Liver (tissue), 3 donors: ENCODE measurements around the gene ADAT2.

Experiments used
- EGR1 ChIP-seq, 2 donors: IDR thresholded peaks; 2 replicates each; pipeline ENCODE4 v1.6.1; 2016 to 2018; ENCODE audit warnings: antibody characterized with exemption in 2 of 2, low read depth in 2 of 2
- GABPA ChIP-seq, 2 donors: IDR thresholded peaks in 1 of 2; conservative IDR thresholded peaks in 1 of 2; 2 replicates each; pipeline ENCODE4 v1.6.1; 2016; ENCODE audit warnings: antibody characterized with exemption in 2 of 2, mild to moderate bottlenecking in 1 of 2, moderate library complexity in 1 of 2
- JUND ChIP-seq, 2 donors: IDR thresholded peaks; 2 replicates each; pipeline ENCODE4 v1.6.1; 2016; ENCODE audit warnings: antibody characterized with exemption in 2 of 2
- TAF1 ChIP-seq: conservative IDR thresholded peaks from 2 replicates; pipeline ENCODE4 v1.6.1; 2016; ENCODE audit warnings: antibody characterized with exemption, mild to moderate bottlenecking
- TF ChIP-seq, protein P1 (sequence below): fragments of 150-350 bp; IDR thresholded peaks from 2 replicates; pipeline ENCODE4 v1.5.1; 2017; ENCODE audit warnings: improper control_type of control experiment, low read depth, low read length; ENCODE audit not compliant: missing input control
- TF ChIP-seq, protein P2 (sequence below): IDR thresholded peaks from 2 replicates; pipeline ENCODE4 v1.6.1; 2016; ENCODE audit warnings: antibody characterized with exemption
- TF ChIP-seq, protein P3 (sequence below): IDR thresholded peaks from 2 replicates; pipeline ENCODE4 v1.6.1; 2016; ENCODE audit warnings: antibody characterized with exemption, mild to moderate bottlenecking
- donor health status: healthy.
- donor health status: healthy.

DNA sequence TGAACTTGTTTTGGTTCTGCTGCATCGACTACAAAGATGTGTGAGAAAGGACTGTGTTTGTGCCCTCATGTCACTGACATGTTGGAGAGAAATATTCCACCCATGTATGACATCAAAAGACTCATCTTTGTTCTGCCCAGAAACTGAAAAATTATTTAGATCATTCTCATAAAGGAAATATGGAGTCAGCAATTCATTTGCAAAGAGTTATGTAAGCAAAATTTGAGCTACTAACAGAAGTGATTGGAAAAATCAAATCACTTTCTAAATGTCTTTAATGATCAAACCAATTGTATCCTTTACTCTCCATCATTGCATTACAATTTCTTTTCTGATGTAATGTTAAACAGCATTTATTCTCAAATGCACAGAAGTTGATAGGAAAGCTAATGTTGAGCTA is 19.3 kb downstream of the ADAT2 start:
- TF ChIP-seq, protein P1, sequence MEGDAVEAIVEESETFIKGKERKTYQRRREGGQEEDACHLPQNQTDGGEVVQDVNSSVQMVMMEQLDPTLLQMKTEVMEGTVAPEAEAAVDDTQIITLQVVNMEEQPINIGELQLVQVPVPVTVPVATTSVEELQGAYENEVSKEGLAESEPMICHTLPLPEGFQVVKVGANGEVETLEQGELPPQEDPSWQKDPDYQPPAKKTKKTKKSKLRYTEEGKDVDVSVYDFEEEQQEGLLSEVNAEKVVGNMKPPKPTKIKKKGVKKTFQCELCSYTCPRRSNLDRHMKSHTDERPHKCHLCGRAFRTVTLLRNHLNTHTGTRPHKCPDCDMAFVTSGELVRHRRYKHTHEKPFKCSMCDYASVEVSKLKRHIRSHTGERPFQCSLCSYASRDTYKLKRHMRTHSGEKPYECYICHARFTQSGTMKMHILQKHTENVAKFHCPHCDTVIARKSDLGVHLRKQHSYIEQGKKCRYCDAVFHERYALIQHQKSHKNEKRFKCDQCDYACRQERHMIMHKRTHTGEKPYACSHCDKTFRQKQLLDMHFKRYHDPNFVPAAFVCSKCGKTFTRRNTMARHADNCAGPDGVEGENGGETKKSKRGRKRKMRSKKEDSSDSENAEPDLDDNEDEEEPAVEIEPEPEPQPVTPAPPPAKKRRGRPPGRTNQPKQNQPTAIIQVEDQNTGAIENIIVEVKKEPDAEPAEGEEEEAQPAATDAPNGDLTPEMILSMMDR = no peak
- TF ChIP-seq, protein P2, sequence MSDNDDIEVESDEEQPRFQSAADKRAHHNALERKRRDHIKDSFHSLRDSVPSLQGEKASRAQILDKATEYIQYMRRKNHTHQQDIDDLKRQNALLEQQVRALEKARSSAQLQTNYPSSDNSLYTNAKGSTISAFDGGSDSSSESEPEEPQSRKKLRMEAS = no peak
- TF ChIP-seq JUND (IDR thresholded peaks at IDR 0.05) = no peak
- no peak for TF ChIP-seq EGR1 (IDR thresholded peaks at IDR 0.05; ENCODE audit: low read depth in 2 of 2)
- TF ChIP-seq GABPA (IDR thresholded peaks at IDR 0.05 in 1 of 2, conservative IDR thresholded peaks at IDR 0.05 in 1 of 2) = no peak
- TF ChIP-seq TAF1 = no peak
- TF ChIP-seq, protein P3, sequence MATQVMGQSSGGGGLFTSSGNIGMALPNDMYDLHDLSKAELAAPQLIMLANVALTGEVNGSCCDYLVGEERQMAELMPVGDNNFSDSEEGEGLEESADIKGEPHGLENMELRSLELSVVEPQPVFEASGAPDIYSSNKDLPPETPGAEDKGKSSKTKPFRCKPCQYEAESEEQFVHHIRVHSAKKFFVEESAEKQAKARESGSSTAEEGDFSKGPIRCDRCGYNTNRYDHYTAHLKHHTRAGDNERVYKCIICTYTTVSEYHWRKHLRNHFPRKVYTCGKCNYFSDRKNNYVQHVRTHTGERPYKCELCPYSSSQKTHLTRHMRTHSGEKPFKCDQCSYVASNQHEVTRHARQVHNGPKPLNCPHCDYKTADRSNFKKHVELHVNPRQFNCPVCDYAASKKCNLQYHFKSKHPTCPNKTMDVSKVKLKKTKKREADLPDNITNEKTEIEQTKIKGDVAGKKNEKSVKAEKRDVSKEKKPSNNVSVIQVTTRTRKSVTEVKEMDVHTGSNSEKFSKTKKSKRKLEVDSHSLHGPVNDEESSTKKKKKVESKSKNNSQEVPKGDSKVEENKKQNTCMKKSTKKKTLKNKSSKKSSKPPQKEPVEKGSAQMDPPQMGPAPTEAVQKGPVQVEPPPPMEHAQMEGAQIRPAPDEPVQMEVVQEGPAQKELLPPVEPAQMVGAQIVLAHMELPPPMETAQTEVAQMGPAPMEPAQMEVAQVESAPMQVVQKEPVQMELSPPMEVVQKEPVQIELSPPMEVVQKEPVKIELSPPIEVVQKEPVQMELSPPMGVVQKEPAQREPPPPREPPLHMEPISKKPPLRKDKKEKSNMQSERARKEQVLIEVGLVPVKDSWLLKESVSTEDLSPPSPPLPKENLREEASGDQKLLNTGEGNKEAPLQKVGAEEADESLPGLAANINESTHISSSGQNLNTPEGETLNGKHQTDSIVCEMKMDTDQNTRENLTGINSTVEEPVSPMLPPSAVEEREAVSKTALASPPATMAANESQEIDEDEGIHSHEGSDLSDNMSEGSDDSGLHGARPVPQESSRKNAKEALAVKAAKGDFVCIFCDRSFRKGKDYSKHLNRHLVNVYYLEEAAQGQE = no peak
